ENCODE data around the gene CDC14A.

DNA sequence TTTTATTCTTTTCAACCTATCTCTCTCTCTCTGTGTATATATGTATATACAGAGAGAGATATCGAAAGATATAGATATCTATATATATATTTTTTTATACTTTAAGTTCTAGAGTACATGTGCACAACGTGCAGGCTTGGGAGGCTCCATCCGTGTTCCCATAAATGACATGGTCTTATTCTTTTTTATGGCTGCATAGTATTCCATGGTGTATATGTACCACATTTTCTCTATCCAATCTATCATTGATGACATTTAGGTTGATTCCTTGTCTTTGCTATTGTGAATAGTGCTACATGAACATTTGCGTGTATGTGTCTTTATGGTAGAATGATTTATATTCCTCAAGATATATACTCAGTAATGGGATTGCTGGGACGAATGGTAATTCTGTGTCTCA is 130.4 kb downstream of the CDC14A start:
- TF ChIP-seq, protein P1, sequence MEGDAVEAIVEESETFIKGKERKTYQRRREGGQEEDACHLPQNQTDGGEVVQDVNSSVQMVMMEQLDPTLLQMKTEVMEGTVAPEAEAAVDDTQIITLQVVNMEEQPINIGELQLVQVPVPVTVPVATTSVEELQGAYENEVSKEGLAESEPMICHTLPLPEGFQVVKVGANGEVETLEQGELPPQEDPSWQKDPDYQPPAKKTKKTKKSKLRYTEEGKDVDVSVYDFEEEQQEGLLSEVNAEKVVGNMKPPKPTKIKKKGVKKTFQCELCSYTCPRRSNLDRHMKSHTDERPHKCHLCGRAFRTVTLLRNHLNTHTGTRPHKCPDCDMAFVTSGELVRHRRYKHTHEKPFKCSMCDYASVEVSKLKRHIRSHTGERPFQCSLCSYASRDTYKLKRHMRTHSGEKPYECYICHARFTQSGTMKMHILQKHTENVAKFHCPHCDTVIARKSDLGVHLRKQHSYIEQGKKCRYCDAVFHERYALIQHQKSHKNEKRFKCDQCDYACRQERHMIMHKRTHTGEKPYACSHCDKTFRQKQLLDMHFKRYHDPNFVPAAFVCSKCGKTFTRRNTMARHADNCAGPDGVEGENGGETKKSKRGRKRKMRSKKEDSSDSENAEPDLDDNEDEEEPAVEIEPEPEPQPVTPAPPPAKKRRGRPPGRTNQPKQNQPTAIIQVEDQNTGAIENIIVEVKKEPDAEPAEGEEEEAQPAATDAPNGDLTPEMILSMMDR (IDR thresholded peaks at IDR 0.05 in 8 of 11, conservative IDR thresholded peaks at IDR 0.05 in 3 of 11): no peak
- no peak for TF ChIP-seq POLR2AphosphoS5 (IDR thresholded peaks at IDR 0.05)
